Renal pelvis (tissue), 4 donors: ENCODE measurements around the gene UNC5C. TPM values are rescaled to one million over a fixed set of nuclear protein-coding genes. Genes with fewer than 3 reads are reported as not detected.

Experiments used
- DNase-seq: peaks from one replicate; pipeline ENCODE4 v3.0.0-alpha.2; 2013
- polyA plus RNA-seq, 3 donors: library from polyadenylated mRNA; unstranded; fragments of 120-200 nt; gene quantifications; one replicate each; pipeline ENCODE4 v1.2.1, GENCODE V29; 2013; ENCODE audit not compliant: insufficient read length in 3 of 3

Gene UNC5C
- polyA plus RNA-seq, 3 donors, result 33.3 to 42.0 (median 39.6) TPM

DNA sequence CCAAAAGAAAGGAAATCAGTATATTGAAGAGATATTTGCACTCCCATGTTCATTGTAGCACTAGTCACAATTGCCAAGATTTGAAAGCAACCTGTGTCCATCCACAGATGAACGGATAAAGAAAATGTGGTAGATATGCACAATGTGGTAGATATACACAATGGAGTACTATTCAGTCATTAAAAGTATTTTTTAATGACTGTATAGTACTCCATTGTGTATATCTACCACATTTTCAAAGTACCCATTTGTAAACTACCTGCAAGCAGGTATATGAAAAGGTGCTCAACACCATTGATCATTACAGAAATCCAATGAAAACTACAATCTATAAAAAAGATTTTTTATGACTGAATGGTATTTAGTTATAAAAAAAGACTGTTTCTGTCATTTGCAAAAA is 200.4 kb downstream of the UNC5C start:
- no peak for DNase-seq

- DNase-seq, result no peak
Measured at GRCh38 chr4:95343235-95343634, 205.5 kb downstream of the UNC5C start.

GRCh38 chr4:95340191-95340590 is 208.6 kb downstream of the UNC5C start:
- DNase-seq, result no peak

DNA sequence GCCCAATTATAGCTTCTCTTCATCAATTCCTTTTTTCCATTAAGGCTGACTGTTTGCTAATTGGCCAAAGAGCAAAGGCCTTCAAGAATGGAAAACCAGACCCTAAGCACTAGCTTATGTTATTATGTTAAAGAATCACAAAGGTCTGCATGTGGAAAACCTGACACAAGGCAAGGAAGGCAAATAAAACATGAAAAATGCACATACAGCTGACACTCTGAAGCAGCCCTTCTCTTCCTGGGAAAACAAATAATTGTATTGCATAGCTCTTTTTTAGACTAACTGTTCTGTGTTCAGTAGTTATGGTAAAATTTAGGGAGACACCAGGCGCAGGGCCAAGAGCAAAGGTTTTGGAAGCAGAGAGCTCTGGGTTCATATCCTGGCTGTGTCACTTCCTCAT is 223.1 kb downstream of the UNC5C start:
- DNase-seq, result no peak

- no peak for DNase-seq
Measured at GRCh38 chr4:95319169-95319568, 229.6 kb downstream of the UNC5C start.

DNA sequence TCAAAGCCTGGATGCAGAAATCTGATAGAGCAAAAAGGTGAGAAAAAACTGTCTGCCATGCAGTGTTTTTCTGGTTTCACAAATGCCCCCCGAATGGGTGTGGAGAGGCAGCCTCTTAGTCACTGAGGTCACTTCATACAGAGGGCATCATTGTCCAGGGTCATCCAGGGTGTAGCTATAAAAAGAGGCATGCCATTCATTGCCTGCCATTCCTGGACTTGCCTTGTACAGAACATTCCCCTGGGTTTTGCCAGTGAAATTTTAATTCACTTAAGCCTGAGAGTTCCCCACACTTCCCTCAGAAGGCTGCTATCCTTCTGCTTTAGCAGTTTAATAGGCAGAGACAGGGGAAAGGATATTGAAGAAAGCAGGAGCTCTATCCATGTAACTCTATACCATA is 230.3 kb downstream of the UNC5C start:
- no peak for DNase-seq

DNA sequence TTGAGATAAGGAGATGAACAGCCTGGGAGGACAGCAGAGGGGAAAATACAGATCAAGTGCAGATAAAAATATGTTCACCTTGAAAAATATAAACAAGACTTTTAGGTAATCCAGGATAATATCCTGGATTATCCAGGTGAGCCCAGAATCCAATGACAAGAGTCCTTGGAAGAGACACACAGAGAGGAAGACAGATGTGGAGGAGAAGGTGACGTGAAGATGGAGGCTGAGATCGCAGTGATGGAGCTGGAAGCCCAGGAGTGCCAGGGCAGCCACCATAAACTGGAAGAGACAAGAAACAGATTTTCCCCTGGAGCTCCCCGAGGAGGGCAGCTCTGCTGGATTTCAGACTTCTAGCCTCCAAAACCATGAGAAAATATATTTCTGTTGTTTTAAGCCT is 230.7 kb downstream of the UNC5C start:
- DNase-seq, result no peak

DNA sequence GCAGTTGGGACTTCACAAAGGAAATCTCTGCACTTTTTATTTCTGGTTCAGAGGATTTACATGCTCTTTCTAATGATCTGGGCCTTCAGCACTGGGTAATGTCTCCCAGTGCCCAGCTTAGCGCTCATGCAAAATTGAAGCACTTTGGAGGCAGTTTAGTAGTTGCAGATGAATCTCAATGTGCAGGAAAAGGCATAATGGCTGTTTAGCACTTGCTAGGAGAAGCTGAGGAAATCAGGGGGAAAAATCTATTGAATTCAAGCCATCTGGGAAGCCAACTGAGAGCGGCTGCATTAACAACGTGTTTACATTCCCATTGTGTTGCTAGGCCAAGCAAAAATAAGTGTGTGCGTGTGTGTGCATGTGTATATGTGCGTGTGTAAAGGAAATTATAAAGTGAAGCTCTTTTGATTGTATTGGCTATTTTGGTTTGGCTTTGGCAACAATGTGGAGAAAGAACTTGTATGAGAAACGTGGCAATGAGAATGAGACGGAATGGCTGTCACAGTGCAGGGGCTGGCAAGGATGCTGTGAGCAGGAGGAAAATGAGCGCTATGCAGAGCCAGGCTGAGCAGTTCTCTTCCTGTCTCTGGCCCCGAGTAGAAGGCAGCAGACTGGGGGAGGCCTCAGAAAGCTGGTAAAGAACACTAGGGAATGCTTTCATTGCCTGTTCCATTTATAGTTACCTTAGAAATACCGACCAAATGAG is 231.5 kb downstream of the UNC5C start:
- DNase-seq, result no peak

DNA sequence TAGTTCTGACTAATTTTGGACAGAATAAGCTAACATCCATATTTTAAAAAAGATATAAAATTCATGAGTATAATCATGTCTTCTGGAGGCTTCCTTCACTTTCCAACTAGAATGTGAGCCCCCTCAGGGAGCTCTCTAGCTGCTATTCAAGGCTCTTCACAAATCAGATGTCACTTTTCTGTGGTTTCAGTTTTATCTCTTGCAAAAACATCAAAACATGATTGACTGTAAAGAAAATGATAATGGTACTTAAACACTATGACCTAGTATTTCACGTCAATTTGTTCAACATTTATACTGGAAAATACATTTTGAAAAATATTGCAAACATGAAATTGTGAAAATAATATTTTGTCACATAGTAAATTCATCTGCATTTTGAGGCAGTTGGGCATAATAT is 234.2 kb downstream of the UNC5C start:
- no peak for DNase-seq

GRCh38 chr4:95304898-95305297 is 243.9 kb downstream of the UNC5C start:
- DNase-seq, result no peak

DNA sequence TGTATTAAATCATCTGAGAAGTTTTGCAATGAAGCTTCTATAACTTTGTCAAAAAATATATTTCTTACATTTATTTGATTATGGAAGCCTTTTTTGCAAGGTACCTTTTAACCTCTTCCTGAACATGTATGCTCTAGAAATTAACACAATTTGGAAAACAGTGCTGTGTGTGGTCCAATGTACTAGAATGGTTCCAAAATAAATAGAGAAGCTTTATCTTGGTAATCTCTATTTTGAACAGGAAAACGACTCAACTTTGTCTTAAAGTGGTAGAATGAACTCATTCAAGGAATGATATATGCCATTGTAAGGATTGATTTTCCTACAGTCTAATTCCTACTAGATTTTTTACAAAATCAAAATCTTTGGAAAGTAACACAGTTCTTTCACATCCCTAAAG is 248.5 kb downstream of the UNC5C start:
- no peak for DNase-seq

GRCh38 chr4:95296052-95296451 is 252.7 kb downstream of the UNC5C start:
- no peak for DNase-seq

DNA sequence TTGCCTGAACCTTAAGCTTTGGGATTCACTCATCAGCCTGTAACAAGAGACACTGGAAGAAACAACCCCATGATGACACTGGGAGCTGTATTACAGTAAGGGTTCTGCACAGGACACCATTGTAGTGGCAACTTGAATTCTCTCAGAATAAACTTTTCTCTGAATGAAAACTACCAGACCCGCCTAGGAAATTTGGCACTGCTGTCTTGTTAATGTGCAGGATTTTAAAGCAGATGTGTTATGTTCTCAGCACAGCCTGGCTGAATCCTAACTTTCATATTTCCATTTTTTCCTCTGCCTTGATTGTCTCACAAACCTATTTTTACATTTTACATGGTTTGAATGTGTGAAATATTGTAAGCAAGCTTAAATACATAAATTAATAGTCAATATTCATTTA is 253.6 kb downstream of the UNC5C start:
- DNase-seq, result no peak

DNA sequence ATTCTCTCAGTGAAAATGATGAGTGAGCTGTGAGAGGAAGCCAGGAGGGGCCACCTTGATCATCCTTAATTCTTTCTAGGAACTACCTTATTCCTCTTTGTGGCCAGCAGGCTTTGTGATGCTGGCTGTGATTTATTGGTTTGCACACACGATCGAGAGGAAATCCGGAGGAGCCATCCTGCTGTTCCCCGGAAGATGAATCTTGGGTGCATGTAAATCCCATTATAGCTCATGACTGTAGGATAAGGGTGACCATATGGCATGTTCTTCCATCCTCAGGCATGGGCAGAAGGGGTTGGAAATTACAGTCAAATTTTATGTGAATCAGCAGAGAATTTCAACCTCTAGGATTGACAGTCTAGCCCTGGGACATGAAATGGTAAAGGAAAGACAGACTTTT is 254.5 kb downstream of the UNC5C start:
- no peak for DNase-seq

- DNase-seq, result no peak
Measured at GRCh38 chr4:95293014-95293413, 255.8 kb downstream of the UNC5C start.

DNA sequence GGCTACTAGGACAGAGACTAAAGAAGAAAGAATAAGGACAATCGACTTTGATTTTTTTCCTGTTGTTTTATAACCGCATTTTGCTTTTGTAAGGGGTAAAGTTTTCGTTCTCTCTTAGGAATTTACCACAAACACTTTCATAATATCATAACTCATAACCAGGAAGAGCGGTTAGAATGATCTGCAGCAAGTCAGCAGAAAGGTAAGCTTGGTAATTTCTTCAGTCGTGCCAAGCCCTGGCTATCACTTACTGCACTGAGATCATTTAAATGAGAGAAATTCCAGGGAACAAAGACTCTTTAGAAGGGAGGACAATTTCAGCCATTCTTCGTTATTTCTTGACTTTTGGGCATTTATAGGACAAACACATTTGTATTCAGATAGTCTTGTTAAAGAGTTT is 258.1 kb downstream of the UNC5C start:
- DNase-seq, result no peak

GRCh38 chr4:95289028-95289634 is 259.6 kb downstream of the UNC5C start:
- DNase-seq, result no peak

DNA sequence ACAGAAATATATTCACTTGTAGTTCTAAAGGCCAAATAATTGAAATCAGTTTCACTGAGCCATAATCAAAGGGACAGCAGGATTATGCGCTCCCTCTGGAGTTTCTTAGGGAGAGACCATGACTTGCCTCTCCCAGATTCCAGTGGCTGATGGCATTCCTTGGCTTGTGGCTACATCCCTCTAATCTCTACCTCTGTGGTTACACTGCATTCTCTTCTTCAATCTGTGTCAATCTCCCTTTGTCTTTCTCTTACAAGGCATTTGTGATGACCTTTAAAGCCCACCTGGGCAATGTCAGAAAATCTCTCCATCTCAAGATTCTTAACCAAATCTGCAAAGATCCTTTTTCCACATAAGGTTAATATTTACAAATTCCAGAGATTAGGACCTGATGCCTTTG is 260.2 kb downstream of the UNC5C start:
- DNase-seq, result no peak

- DNase-seq, result no peak
Measured at GRCh38 chr4:95285797-95286196, 263.0 kb downstream of the UNC5C start.

- DNase-seq, result no peak
Measured at GRCh38 chr4:95284655-95285054, 264.1 kb downstream of the UNC5C start.

DNA sequence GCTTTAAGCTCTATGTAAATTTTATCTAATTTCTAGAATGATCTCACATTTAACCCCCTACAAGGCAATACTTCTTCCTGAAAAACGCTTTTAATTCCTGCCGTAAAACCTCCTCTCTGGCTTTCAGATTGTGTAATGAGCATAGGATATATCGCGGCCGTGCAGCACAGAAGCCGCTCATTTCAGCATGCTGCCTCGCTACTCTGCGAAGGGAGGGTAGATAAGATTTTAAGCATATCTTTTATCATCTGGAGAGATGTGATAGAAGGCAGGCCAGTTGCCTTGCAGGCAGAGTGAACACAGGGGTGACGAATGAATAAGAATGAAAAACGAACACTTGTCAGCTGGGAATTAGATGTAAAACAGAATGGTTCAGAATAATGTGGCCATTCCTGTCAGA is 265.5 kb downstream of the UNC5C start:
- DNase-seq, result no peak

- no peak for DNase-seq
Measured at GRCh38 chr4:95272797-95273196, 276.0 kb downstream of the UNC5C start.

DNA sequence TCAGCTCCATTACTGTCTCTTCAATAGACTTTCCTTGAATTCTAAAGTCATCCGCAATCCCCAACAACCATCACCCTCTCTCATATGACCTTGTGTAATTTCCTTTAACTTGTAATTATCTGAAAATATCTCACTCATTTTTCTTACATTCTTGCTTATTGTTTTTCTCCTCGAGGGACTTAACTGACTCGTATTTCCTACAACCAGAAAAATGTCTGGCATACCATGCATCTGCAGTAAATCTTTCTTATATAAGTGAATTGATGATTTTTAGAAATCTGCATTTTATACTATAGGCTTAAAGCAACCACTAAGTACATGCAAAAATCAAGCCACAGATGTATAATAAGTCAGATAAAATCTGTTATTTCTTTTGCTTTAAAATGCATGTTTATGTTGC is 276.7 kb downstream of the UNC5C start:
- DNase-seq, result no peak
